ENCODE data around the gene KRABD2.

DNA sequence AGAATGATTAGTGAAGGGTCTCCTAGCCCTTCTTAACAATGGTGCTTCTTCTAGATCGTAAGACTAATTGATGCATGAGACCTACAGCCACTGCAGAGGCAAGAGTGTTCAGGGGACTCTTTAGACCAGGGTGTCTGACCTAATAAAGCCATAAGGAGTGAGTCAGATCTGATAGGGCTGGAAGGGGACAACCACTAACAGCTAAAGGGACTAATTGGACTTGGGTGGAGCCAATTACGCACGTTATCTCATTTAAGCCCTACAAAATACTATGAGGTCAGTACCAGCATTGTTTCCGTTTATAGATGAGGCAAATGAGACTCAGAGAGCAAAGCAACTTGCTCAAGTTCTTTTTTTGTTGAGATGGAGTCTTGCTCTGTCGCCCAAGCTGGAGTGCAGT lies 35.6 kb upstream of the KRABD2 start:
- TF ChIP-seq, protein P1, sequence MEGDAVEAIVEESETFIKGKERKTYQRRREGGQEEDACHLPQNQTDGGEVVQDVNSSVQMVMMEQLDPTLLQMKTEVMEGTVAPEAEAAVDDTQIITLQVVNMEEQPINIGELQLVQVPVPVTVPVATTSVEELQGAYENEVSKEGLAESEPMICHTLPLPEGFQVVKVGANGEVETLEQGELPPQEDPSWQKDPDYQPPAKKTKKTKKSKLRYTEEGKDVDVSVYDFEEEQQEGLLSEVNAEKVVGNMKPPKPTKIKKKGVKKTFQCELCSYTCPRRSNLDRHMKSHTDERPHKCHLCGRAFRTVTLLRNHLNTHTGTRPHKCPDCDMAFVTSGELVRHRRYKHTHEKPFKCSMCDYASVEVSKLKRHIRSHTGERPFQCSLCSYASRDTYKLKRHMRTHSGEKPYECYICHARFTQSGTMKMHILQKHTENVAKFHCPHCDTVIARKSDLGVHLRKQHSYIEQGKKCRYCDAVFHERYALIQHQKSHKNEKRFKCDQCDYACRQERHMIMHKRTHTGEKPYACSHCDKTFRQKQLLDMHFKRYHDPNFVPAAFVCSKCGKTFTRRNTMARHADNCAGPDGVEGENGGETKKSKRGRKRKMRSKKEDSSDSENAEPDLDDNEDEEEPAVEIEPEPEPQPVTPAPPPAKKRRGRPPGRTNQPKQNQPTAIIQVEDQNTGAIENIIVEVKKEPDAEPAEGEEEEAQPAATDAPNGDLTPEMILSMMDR (optimal IDR thresholded peaks at IDR 0.05 in 1 of 3, IDR thresholded peaks at IDR 0.05 in 1 of 3, conservative IDR thresholded peaks at IDR 0.05 in 1 of 3; ENCODE audit: extremely low read depth in 1 of 3, insufficient read depth in 2 of 3, low read length in 3 of 3) = no peak
- no peak for TF ChIP-seq EZH2 (IDR thresholded peaks at IDR 0.05; ENCODE audit: low read length)
